ENCODE data around the gene RER1. TPM values are rescaled to one million over a fixed set of nuclear protein-coding genes. Genes with fewer than 3 reads are reported as not detected.
A peak's percentile ranks its signal among the peaks of the same experiment; 100 is the strongest.

RER1 gene
- total RNA-seq, 1 donor from 2014 or later: 79.1 TPM

DNA sequence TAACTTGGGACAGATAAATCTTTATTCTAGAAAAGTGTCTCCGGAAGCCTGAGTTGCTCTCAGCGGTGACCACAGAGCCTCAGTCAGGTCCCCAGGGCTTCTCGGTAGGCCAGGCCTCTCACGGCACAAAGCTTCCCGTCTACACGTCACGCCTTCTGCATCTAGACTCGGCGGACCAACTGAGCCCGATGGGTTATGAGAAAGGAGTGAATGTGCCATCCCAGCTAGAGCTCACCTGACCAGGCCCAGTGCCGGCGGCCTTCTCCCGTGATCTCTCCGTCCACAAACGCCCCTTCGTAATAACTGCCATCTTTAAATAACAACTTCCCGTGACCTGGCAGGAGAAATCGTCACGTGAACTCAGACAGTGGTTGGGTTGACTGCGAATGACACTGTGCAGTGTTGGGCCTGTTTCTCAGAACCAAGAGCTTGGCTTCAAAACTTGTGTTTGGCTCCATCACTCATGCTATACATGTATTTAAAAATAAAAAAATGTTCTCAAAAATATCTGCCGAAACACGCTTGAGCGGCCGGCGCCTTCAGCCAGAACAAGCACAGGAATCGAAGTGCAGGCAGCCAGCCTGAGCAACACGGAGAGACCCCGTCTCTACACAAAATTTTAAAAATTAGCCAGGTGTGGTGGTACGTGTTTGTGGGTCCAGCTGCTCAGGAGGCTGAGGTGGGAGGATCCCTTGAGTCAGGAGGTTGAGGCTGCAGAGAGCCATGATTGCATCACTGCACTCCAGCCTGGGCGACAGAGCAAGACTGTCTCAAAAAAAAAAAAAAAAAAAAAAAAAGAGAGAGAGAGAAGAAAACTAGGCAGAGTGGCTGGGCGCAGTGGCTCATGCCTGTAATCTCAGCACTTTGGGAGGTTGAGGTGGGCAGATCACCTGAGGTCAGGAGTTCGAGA is 3.4 kb upstream of the RER1 start:
- Histone ChIP-seq H3K27me3 (ENCODE audit: control insufficient read depth, insufficient read depth, low read length) (no peaks in the 10 kb centered on the region), H3K4me3 (ENCODE audit: low read depth, low read length) (no peak overlapping the region), H3K36me3 (ENCODE audit: control insufficient read depth, insufficient read depth, low read length) (no peaks in the 10 kb centered on the region)
- TF ChIP-seq, protein P1, sequence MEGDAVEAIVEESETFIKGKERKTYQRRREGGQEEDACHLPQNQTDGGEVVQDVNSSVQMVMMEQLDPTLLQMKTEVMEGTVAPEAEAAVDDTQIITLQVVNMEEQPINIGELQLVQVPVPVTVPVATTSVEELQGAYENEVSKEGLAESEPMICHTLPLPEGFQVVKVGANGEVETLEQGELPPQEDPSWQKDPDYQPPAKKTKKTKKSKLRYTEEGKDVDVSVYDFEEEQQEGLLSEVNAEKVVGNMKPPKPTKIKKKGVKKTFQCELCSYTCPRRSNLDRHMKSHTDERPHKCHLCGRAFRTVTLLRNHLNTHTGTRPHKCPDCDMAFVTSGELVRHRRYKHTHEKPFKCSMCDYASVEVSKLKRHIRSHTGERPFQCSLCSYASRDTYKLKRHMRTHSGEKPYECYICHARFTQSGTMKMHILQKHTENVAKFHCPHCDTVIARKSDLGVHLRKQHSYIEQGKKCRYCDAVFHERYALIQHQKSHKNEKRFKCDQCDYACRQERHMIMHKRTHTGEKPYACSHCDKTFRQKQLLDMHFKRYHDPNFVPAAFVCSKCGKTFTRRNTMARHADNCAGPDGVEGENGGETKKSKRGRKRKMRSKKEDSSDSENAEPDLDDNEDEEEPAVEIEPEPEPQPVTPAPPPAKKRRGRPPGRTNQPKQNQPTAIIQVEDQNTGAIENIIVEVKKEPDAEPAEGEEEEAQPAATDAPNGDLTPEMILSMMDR (IDR thresholded peaks at IDR 0.05; ENCODE audit: insufficient read depth, low read length, poor library complexity, severe bottlenecking): no peak
- no peak for DNase-seq (ENCODE audit: low read depth)

DNA sequence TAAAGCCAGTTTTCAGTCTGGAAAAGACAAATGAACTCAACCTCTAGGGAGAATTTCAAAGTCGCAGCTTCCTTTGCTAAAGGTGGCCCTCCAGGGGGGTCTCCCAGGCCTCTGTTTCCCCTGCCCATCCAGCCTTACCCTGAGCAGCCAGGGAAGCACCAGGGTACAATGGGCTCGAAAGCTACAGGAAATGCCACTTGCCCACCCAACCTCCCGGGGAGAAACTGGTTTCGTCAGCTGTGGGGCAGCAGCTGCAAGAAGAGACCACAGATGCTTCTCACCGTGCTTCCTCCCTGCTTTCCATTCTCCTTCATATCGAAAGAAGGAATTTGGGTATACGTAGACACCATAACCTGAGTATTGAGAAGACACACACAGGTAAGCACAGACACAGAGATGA is 2.0 kb upstream of the RER1 start:
- no peaks in the 10 kb centered on the region for H3K36me3 ChIP-seq (ENCODE audit: control insufficient read depth, insufficient read depth, low read length)
- TF ChIP-seq, protein P1 (IDR thresholded peaks at IDR 0.05; ENCODE audit: insufficient read depth, low read length, poor library complexity, severe bottlenecking): no peak
- no peaks in the 10 kb centered on the region for H3K27me3 ChIP-seq (ENCODE audit: control insufficient read depth, insufficient read depth, low read length)
- DNase-seq (ENCODE audit: low read depth): no peak
- H3K4me3 ChIP-seq (ENCODE audit: low read depth, low read length): no peak overlapping the region

DNA sequence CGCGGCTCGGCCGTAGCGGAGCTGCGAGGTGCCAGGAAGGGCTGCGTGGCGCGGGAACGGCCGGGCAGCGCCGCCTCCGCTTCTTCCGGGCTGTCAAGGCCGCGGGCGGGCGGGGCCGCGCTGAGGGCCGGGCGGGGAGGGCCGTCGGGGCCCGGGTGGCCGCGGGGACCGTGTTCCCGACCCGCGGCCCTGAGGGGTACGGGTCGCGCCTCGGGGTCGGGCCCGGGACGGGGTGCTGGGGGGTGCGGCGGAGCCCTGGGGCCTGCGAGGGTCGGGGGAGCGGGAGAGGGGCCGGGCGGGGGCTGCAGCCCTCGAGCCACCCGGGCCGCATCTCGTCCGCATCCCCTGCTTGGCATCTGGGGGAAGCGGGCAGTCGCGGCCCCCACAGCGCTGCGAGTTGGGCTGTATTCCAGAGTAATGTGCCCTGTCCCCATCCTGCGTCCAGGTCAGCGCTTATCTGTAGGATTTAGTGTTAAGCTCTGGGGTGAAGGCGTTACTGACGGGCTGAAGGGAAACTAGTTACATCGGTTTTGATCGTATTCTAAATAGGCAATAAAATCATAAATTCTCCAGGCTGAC is 379 bp downstream of the RER1 start:
- Histone ChIP-seq H3K4me3 (ENCODE audit: low read depth, low read length) (peak overlapping the region; percentile 87), H3K27me3 (ENCODE audit: control insufficient read depth, insufficient read depth, low read length) (no peaks in the 10 kb centered on the region), H3K36me3 (ENCODE audit: control insufficient read depth, insufficient read depth, low read length) (no peaks in the 10 kb centered on the region)
- TF ChIP-seq, protein P1 (IDR thresholded peaks at IDR 0.05; ENCODE audit: insufficient read depth, low read length, poor library complexity, severe bottlenecking): no peak
- no peak for DNase-seq (ENCODE audit: low read depth)

DNA sequence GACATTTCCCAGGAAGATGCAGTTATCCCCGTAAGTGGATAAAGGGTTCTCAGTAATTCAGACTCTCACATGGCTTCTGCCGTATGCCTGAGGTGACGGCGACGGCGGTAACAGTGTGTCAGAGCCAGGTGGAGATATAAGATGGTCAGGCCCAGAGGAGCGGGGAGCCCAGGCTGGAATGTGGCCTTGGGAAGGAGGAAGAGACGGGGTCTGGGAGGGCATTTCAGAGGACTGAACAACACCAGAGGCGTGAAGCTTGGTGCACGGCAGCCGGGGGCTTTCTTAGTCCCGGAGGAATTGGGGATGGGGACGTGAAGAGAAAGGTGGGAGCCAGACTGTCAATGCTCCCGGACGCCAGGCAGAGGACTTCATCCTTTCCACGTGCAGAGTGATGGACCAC is 1.0 kb downstream of the RER1 start:
- Histone ChIP-seq H3K27me3 (ENCODE audit: control insufficient read depth, insufficient read depth, low read length) (no peaks in the 10 kb centered on the region), H3K4me3 (ENCODE audit: low read depth, low read length) (peak overlapping the region; percentile 87), H3K36me3 (ENCODE audit: control insufficient read depth, insufficient read depth, low read length) (no peaks in the 10 kb centered on the region)
- DNase-seq (ENCODE audit: low read depth): no peak
- TF ChIP-seq, protein P1 (IDR thresholded peaks at IDR 0.05; ENCODE audit: insufficient read depth, low read length, poor library complexity, severe bottlenecking): no peak

DNA sequence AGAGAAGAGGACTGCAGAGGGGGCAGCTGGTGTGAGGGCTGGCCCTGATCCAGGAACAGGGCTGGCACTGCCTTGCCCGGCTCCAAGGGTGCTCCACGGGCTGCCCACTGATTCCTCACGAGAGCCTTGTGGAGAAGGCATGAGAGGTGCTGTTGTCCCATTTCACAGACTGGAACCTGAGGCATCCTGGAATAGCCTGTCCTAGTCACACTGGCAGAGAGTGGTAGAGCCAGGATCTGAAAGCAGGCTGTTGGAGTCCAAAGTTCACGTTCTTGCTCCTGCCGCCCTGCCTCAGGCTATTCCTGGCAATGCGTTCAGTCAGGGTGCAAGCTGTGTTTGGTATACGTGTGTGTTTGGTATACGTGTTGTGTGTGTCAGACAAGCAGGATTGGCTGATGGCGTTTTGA is 1.8 kb downstream of the RER1 start:
- Histone ChIP-seq H3K4me3 (ENCODE audit: low read depth, low read length) (no peak overlapping the region), H3K27me3 (ENCODE audit: control insufficient read depth, insufficient read depth, low read length) (no peaks in the 10 kb centered on the region), H3K36me3 (ENCODE audit: control insufficient read depth, insufficient read depth, low read length) (no peaks in the 10 kb centered on the region)
- TF ChIP-seq, protein P1 (IDR thresholded peaks at IDR 0.05; ENCODE audit: insufficient read depth, low read length, poor library complexity, severe bottlenecking): no peak
- DNase-seq (ENCODE audit: low read depth): no peak

Data from kidney epithelial cell (primary cell).